Cortex of kidney (tissue), 1 donor: ENCODE results near the gene BRAF.
"Not testable (repeated sequence)": the region's sequence is repeated elsewhere in the genome, so short reads cannot be mapped to it uniquely, and the experiment has no call there.

Source experiments
- DNase-seq: peaks from one replicate; lab custom pipeline; 2025; lab: John Stamatoyannopoulos, UW

BRAF gene

GRCh38 chr7:140918236-140918635 is 6.5 kb downstream of the BRAF start:
- DNase-seq, result no peak

GRCh38 chr7:140917258-140917657 is 7.5 kb downstream of the BRAF start:
- no peak for DNase-seq

GRCh38 chr7:140915935-140916555 is 8.7 kb downstream of the BRAF start:
- DNase-seq, result no peak

GRCh38 chr7:140914083-140914482 is 10.6 kb downstream of the BRAF start:
- no peak for DNase-seq

GRCh38 chr7:140913596-140913928 is 11.2 kb downstream of the BRAF start:
- not testable (repeated sequence) for DNase-seq

DNA sequence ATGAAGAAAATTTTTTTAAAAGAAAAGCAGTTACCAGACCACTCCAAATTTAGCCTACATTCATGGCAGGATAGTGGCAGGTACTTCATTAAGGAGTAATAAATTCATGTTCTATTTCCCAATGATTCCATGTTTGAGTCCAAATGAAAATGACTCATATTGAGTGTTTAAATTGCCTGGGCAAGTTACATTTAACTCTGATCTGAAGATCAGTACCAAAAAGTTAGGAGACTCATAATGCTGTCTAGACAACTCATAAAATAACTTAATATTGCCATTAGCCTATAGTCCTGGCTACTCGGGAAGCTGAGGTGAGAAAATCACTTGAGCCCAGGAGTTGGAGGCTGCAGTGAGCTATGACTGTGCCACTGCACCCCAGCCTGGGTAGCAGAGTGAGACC is 13.0 kb downstream of the BRAF start:
- DNase-seq, result no peak

DNA sequence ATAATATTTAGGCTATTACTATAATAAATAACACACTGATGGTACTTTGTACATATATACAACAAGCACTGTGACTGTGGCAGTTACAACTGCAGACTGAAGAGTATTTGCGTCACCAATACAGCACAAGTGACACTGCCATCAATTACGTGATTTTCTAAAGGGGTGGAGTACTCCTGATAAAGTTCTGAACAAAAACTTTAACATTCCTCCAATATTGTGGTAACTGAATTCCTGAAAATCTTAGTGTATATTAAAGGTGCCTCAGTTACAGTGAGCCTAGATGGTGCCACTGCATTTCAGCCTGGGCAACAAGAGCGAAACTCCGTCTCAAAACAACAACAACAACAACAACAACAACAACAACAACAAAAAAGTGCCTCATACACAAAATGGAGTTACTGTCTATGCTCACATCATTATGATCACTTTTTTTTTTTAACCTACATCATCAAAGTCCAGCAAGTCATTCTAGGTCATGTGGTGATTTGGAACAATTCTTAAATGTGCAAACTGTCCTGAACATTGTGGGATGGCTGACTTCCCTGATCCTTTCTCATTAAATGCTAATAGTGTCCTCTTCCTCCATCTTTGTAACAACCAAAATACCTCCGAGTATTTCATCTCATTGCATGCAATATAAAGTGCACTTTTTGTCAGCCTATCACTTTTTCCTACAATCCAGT is 15.1 kb downstream of the BRAF start:
- no peak for DNase-seq

DNA sequence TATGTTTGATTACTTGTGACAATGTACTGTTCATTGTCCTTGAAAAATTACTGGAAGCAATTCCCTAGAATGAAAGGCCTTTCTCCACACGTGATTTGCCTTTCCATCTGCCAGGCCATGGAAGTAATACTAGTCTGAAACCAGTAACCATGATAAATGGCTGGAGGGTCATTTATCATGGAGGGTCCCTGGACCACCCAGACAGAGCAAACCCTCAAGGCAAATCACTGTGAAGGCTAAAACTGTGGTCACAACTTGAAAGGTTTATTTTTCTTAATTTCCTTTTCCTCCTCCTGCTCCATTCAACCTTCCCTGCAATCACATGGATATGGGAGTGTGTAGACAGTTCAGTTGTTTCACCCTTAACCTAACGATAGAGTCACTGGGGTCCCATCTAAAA is 16.4 kb downstream of the BRAF start:
- no peak for DNase-seq

DNA sequence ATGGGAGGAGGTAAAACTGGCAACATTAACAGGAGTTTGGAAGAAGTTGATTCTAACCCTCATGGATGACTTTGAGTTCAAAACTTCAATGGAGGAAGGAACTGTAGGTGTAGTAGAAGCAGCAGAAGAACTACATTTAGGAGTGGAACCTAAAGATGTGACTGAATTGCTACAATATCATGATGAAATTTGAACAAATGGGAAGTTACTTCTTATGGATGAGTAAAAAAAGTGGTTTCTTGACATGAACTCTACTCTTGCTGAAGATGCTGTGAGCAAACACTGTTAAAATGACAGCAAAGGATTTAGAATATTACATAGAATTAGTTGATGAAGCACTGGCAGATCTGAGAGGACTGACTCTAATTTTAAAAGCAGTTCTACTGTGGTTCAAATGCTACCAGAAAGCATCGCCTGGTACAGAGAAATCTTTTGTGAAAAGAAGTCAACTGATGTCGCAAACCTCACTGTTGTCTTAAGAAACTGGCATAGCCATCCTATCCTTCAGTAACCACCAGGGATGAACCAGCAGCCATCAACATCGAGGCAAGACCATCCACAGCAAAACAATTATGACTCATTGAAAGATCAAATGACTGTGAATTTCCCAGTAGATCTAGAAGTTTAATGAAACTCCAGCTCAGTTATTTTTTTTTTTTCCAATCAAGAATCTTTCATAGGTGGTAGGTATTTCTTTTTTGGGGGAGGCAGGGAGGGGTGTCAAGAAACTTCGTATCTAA is 20.8 kb downstream of the BRAF start:
- DNase-seq, result no peak

- no peak for DNase-seq
Observed at GRCh38 chr7:140902303-140902953, 22.3 kb downstream of the BRAF start.

GRCh38 chr7:140901941-140902302 is 22.8 kb downstream of the BRAF start:
- no peak for DNase-seq

- no peak for DNase-seq
Observed at GRCh38 chr7:140899883-140900282, 24.8 kb downstream of the BRAF start.

DNA sequence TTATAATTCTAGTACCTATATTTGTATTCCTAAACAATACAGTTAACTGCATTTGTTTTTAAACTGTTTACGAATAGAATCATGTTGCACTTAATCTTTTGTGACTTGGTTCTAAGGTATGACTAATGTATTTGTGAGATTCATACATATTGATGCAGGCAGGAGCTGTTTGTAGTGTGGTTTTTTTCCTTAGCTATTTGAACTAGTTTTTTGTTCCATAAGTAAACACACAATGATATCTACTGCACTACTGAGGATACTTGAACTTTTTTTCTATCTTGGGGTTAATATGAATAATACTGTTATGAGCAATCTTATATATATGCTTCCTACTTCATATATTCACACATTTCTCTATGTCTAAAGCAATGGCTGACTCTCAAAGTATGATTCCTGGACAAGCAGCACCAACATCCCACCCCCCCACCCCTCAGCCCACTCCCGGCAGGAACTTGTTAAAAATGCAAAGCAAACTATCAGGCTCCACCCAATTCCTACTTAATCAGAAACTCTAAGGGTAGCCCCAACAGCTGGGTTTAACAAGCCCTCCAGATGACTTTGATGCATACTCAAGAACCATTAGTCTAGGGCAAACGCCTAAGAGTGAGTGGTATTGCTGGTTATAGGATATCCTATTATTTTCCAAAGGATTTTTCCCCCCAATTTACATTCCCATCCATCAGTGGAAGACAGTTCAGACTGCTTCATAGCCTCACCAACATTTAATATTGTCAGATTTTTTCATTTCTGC is 25.8 kb downstream of the BRAF start:
- no peak for DNase-seq

GRCh38 chr7:140896996-140897395 is 27.7 kb downstream of the BRAF start:
- DNase-seq, result no peak

- DNase-seq, result no peak
Observed at GRCh38 chr7:140889645-140890044, 35.1 kb downstream of the BRAF start.

- DNase-seq, result no peak
Observed at GRCh38 chr7:140889150-140889549, 35.6 kb downstream of the BRAF start.

DNA sequence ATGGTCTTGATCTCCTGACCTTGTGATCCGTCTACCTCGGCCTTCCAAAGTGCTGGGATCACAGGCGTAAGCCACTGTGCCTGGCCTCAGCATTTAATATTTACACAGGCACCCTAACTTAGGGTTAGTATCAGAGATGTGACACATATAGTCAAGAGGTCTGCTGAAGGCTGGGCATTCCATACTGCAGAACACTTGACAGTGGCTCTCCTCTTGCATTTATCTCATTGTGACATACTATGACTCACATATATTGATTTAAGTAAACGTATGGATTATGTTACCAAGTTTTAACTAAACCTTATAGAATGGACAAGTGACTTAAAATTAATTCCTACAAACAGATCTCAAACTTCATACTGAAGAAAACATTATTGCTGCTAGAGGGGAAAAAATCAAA is 36.6 kb downstream of the BRAF start:
- DNase-seq, result no peak

DNA sequence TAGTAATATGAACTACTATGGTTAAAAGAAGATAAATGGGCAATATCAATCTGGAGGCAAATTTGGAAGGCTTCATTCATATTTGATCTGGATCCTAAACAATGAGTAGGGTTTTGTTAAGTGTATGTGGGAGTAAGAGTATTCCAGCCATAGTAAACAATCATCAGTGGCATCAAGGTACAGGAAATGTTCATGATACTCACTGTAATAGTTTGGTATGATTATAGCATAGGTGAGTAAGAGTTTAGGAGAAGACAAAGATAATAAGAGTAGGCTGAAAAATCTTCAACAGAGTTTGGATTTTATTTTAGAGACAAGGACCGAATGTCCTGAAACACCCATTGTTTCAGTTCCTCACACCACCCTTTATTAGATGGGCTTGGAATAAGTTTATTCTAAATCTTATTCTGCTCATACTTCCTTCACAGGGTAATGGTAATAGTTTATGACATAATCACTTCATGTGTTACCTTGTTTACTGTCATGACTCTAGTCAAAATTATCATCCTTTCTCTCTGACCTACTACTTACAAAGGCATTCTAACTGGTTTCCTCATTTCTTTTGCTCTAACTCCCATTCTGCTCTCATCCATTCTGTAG is 38.9 kb downstream of the BRAF start:
- no peak for DNase-seq

- no peak for DNase-seq
Observed at GRCh38 chr7:140883378-140883777, 41.4 kb downstream of the BRAF start.

GRCh38 chr7:140882834-140883233 is 41.9 kb downstream of the BRAF start:
- DNase-seq, result not testable (repeated sequence)

DNA sequence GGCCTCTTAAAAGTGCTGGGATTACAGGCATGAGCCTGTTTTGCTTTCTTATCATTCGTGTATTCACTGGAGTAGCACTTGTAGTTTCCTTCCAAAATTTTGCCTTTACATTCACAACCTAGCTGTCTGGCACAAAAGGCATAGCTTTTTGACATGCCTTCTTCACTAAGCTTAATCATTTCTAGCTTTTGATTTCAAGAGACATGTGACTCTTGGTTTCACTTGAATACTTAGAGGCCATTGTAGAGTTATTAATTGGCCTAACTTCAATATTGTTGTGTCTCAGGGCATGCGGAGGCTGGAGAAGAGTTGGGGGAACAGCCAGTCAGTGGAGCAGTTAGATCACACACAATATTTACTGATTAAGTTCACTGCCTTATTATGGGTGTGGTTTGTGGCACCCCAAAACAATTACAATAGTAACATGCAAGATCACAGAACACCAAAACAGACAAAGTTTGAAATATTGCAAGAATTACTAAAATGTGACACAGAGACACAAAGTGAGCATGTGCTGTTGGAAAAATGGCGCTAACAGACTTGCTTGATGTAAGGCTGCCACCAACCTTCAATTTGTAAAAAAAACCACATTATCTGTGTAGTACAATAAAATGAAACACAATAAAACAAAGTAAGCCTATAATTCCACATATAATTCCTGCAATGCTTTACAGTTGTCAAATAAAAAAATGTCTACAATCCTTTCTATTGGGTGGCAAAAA is 43.1 kb downstream of the BRAF start:
- DNase-seq, result no peak
